Prostate gland (tissue), 2 donors: ENCODE data around the gene ME3. TPM values are rescaled to one million over a fixed set of nuclear protein-coding genes. Genes with fewer than 3 reads are reported as not detected.
A peak's percentile ranks its signal among the peaks of the same experiment; 100 is the strongest.

Experiments
- DNase-seq: peaks from one replicate; pipeline ENCODE4 v3.0.0-alpha.2; 2019; ENCODE audit warnings: low spot score
- H3K27ac ChIP-seq, 2 donors: fragments of 200-600 bp; sonication (generic); 2 replicates each; pipeline ENCODE4 v1.5.1; 2017 to 2019
- H3K27me3 ChIP-seq: fragments of 200-600 bp; sonication (generic); replicated peaks from 2 replicates; pipeline ENCODE4 v1.5.1; 2019; ENCODE audit not compliant: insufficient read depth
- H3K36me3 ChIP-seq, 2 donors: fragments of 200-600 bp; sonication (generic); 1 replicate in 1 of 2; 2 replicates in 1 of 2; pipeline versions ENCODE4 v1.5.1 to v1.8.1; 2017 to 2019
- H3K4me1 ChIP-seq: fragments of 200-600 bp; sonication (generic); replicated peaks from 2 replicates; pipeline ENCODE4 v1.5.1; 2019
- H3K4me3 ChIP-seq, 2 donors: fragments of 200-600 bp; sonication (generic); 2 replicates each; pipeline ENCODE4 v1.5.1; 2017 to 2019
- H3K9me3 ChIP-seq: fragments of 200-600 bp; sonication (generic); 2 replicates; pipeline ENCODE4 v1.5.1; 2017
- POLR2A ChIP-seq: fragments of 450-650 bp; IDR thresholded peaks from one replicate; pipeline ENCODE4 v1.6.1; 2016; ENCODE audit warnings: antibody characterized with exemption, mild to moderate bottlenecking
- POLR2AphosphoS5 ChIP-seq: sonication (generic); formaldehyde crosslinking; IDR thresholded peaks from one replicate; pipeline ENCODE4 v1.6.1; 2017; ENCODE audit warnings: antibody characterized with exemption
- WGBS: methylation state at CpG from one replicate; pipeline ENCODE4 v1.1.5; 2018; 5-methylcytosine and 5-hydroxymethylcytosine counted together
- intact Hi-C: fragments of 100-400 bp; cut with DNase I; formaldehyde crosslinking; loops from one replicate; pipeline ENCODE4 v1.14.2; 2022
- total RNA-seq, 2 donors: library from RNA; depleted of rRNA; stranded (reverse); fragments of >200 nt; gene quantifications; one replicate each; pipeline ENCODE4 v1.1.0, GENCODE V29; 2016
- TF ChIP-seq, protein P1 (sequence below), 4 experiments: fragments of 200-600 bp in 2 of 4; fragments of 450-650 bp in 2 of 4; sonication (generic) in 2 of 4; IDR thresholded peaks; 1 replicate in 3 of 4; 2 replicates in 1 of 4; pipeline ENCODE4 v1.5.1; 2016 to 2019; ENCODE audit warnings: antibody characterized with exemption in 4 of 4, mild to moderate bottlenecking in 2 of 4, moderate library complexity in 2 of 4

The ME3 gene
- total RNA-seq, 2 donors from 2014 or later = 31.4 to 107 TPM

DNA sequence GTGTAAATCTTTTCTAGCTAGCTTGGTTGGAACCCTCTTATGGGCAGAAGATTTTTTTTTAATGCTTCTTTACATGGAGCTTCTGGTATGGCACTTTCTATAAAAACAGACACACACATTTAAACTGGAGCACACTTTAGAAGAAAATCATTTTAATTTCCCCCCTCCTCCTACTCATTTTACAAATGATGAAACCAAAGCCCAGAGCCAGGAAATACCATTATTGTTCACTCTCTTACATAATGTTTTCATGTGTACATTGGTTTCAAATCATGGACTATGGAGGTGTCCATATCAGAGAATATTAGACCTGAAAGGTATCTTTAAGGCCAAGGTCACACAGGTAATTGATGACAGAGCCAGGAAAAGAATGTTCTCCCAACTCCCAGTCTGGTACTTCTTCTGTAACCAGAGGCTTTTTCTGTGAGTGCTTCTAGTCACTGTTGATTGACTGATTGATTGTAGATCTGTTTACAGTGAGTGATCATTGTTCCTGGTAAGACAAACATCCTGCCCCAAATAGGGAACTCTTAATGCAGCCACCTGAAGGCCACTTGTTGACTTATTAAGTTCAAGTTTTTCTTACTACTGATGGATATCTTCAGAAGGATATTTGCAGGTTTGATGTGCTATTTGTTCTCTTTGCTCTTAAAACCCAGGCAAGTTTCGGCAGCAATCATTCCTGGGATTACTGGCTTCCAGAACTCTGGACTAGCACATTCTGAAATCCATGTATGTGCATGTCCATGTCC lies 26.8 kb upstream of the ME3 start:
- intact Hi-C loops = no loop called here
- Histone ChIP-seq H3K4me3 (no peak overlapping the region), H3K9me3 (no peaks in the 10 kb centered on the region), H3K36me3 (no peaks in the 10 kb centered on the region), H3K27me3 (no peaks in the 10 kb centered on the region), H3K27ac (peak overlapping the region; percentile 23 to 48), H3K4me1 (no peaks in the 10 kb centered on the region)
- 38% methylated on average over 1 of the region's 1 CpG for WGBS
- DNase-seq = peak; percentile 26
- TF ChIP-seq, protein P1, sequence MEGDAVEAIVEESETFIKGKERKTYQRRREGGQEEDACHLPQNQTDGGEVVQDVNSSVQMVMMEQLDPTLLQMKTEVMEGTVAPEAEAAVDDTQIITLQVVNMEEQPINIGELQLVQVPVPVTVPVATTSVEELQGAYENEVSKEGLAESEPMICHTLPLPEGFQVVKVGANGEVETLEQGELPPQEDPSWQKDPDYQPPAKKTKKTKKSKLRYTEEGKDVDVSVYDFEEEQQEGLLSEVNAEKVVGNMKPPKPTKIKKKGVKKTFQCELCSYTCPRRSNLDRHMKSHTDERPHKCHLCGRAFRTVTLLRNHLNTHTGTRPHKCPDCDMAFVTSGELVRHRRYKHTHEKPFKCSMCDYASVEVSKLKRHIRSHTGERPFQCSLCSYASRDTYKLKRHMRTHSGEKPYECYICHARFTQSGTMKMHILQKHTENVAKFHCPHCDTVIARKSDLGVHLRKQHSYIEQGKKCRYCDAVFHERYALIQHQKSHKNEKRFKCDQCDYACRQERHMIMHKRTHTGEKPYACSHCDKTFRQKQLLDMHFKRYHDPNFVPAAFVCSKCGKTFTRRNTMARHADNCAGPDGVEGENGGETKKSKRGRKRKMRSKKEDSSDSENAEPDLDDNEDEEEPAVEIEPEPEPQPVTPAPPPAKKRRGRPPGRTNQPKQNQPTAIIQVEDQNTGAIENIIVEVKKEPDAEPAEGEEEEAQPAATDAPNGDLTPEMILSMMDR (IDR thresholded peaks at IDR 0.05) = no peak
- no peak for TF ChIP-seq POLR2A
- TF ChIP-seq POLR2AphosphoS5 = peak; percentile 65

DNA sequence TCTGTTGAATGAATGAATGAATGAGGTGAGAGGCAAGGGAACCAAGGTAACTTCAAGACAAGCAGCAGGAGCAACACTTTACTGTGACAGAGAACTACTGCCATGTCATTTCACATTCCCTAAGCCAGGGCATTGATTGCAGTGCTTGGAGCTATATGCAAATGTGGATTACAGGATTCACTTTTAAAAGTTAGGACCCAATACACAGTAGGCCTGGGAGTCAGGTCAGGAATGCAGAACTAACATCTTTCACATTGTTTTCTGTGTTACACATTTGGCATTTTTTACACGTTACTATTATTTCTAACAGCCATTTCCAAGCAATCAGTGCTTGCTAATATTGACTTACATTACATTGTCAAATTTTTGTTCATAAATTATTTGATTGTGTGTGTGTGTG lies 26.2 kb upstream of the ME3 start:
- H3K36me3 ChIP-seq = no peaks in the 10 kb centered on the region
- H3K9me3 ChIP-seq = no peaks in the 10 kb centered on the region
- TF ChIP-seq, protein P1 (IDR thresholded peaks at IDR 0.05) = no peak
- no peaks in the 10 kb centered on the region for H3K27me3 ChIP-seq
- H3K27ac ChIP-seq = no peak overlapping the region
- intact Hi-C loops = no loop called here
- WGBS = 67% methylated on average over 1 of the region's 1 CpG
- H3K4me1 ChIP-seq = no peaks in the 10 kb centered on the region
- DNase-seq = no peak
- no peak overlapping the region for H3K4me3 ChIP-seq

- H3K36me3 ChIP-seq = no peaks in the 10 kb centered on the region
- H3K27ac ChIP-seq = no peak overlapping the region
- no peaks in the 10 kb centered on the region for H3K9me3 ChIP-seq
- no peak for DNase-seq
- TF ChIP-seq, protein P1 (IDR thresholded peaks at IDR 0.05) = no peak
- no peak for TF ChIP-seq POLR2AphosphoS5
- no peak for TF ChIP-seq POLR2A
- WGBS = 96% methylated on average over 1 of the region's 1 CpG
- H3K27me3 ChIP-seq = no peaks in the 10 kb centered on the region
- H3K4me3 ChIP-seq = no peak overlapping the region
- intact Hi-C loops = no loop called here
- no peaks in the 10 kb centered on the region for H3K4me1 ChIP-seq
Measured at GRCh38 chr11:86696451-86696850, 24.0 kb upstream of the ME3 start.

DNA sequence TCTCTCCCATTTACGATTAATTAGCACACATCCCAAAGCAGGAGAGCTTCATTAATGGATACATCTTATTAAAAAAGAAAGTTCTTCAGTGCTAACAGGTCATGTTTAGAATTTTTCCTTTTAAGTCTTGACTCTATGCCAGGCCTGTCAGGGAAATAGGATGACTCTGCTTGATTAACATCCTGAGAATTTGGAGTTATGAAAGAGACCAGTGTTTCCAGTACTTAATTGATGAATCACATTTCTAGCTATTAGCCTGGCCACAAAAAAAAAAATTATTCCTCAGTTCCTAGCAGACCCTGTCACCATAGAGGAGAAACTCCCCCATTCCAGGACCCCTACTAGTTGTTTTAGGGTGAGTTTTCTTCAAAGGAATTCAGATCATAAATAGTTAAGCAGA lies 23.6 kb upstream of the ME3 start:
- Histone ChIP-seq H3K4me3 (no peak overlapping the region), H3K27ac (no peak overlapping the region), H3K36me3 (no peaks in the 10 kb centered on the region), H3K27me3 (no peaks in the 10 kb centered on the region), H3K4me1 (no peaks in the 10 kb centered on the region), H3K9me3 (no peaks in the 10 kb centered on the region)
- DNase-seq = no peak
- TF ChIP-seq POLR2AphosphoS5 (peak; percentile 66), POLR2A (no peak)
- 48% methylated on average over 1 of the region's 1 CpG for WGBS
- intact Hi-C loops = no loop called here

GRCh38 chr11:86695373-86695772 lies 23.0 kb upstream of the ME3 start:
- no peak overlapping the region for H3K4me3 ChIP-seq
- intact Hi-C loops = no loop called here
- no peaks in the 10 kb centered on the region for H3K9me3 ChIP-seq
- H3K36me3 ChIP-seq = no peaks in the 10 kb centered on the region
- no peak for DNase-seq
- H3K4me1 ChIP-seq = no peaks in the 10 kb centered on the region
- no peak overlapping the region for H3K27ac ChIP-seq
- TF ChIP-seq POLR2AphosphoS5 = no peak
- TF ChIP-seq, protein P1 (IDR thresholded peaks at IDR 0.05) = no peak
- no peak for TF ChIP-seq POLR2A
- no peaks in the 10 kb centered on the region for H3K27me3 ChIP-seq
